ENCODE results near the gene C4orf51. TPM values are rescaled to one million over a fixed set of nuclear protein-coding genes. Genes with fewer than 3 reads are reported as not detected.

C4orf51 gene
- total RNA-seq, 1 experiment from 2014 or later, result not detected

DNA sequence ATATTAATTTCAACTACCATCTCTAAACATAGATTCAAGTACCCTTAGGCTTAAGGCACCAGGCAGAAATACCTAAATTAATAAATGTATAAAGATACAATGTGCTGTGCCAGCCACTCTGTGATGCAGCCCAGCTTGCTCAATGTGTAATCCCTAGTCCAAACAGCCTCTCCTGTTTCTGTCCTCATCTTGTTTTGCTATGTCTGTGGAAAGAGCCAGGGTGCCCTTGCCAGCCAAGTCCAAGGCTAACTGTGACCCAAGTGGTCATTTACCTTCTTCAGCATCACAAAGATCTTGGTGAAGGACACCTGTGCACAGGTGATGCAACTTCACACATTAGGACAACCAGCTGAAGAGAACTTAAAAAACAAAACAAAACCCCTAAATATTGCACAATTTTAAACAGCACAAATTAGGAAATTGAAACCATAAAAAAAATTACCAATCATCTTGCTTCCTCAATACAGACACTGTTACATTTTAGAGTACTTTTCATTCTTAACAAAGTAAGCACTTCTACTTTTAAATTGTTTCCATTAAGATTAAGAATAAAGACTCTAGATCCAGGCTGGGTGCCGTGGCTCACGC, 89.6 kb downstream of the C4orf51 start:
- H3K27me3 ChIP-seq (replicated peaks; ENCODE audit: insufficient read depth, low read depth, low read length, poor library complexity), result no peaks in the 10 kb centered on the region
- BruUV-seq (replicated peaks), result no TSS peak
- no peak for DNase-seq (ENCODE audit: low spot score)
- peaks cover 12% of the 10 kb centered on the region for H3K36me3 ChIP-seq (ENCODE audit: insufficient read depth, low read length, poor library complexity, severe bottlenecking)
- no peaks in the 10 kb centered on the region for H3K9me3 ChIP-seq (ENCODE audit: low read depth, low read length, poor library complexity, severe bottlenecking)
- intact Hi-C loops (cut with micrococcal nuclease; ENCODE audit: unreplicated experiment), result no loop called here
- H3K4me3 ChIP-seq (ENCODE audit: low read depth, low read length, poor library complexity, severe bottlenecking), result no peak overlapping the region
- POLR2A ChIA-PET (ENCODE audit: low non-redundant PET), result no interaction called here
- TF ChIP-seq, protein P1, sequence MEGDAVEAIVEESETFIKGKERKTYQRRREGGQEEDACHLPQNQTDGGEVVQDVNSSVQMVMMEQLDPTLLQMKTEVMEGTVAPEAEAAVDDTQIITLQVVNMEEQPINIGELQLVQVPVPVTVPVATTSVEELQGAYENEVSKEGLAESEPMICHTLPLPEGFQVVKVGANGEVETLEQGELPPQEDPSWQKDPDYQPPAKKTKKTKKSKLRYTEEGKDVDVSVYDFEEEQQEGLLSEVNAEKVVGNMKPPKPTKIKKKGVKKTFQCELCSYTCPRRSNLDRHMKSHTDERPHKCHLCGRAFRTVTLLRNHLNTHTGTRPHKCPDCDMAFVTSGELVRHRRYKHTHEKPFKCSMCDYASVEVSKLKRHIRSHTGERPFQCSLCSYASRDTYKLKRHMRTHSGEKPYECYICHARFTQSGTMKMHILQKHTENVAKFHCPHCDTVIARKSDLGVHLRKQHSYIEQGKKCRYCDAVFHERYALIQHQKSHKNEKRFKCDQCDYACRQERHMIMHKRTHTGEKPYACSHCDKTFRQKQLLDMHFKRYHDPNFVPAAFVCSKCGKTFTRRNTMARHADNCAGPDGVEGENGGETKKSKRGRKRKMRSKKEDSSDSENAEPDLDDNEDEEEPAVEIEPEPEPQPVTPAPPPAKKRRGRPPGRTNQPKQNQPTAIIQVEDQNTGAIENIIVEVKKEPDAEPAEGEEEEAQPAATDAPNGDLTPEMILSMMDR (conservative IDR thresholded peaks at IDR 0.05; ENCODE audit: low read depth, low read length), result no peak
- TF ChIP-seq EZH2 (IDR thresholded peaks at IDR 0.05; ENCODE audit: borderline replicate concordance, low read depth, low read length, poor library complexity, severe bottlenecking), result no peak
- H3K27ac ChIP-seq (ENCODE audit: low read depth, low read length, poor library complexity, severe bottlenecking), result no peak overlapping the region
- CTCF ChIA-PET, result no interaction called here
- no peaks in the 10 kb centered on the region for H3K4me1 ChIP-seq (ENCODE audit: insufficient read depth, low read length, poor library complexity, severe bottlenecking)

DNA sequence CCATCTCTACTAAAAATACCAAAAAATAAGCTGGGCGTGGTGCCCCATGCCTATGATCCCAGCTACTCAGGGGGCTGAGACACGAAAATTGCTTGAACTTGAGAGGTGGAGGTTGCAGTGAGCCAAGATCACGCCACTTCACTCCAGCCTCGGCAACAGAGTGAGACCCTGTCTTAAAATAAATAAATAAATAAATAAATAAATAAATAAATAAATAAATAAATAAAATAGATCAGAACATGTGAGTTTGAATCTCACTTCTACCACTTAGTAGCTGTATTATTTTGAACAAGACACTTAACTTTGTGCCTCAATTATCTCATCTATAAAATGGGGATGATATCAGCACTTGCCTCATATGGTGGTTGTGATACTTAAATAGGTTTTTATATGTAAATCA, 90.2 kb downstream of the C4orf51 start:
- Histone ChIP-seq H3K27ac (ENCODE audit: low read depth, low read length, poor library complexity, severe bottlenecking) (no peak overlapping the region), H3K27me3 (replicated peaks; ENCODE audit: insufficient read depth, low read depth, low read length, poor library complexity) (no peaks in the 10 kb centered on the region), H3K36me3 (ENCODE audit: insufficient read depth, low read length, poor library complexity, severe bottlenecking) (peaks cover 12% of the 10 kb centered on the region), H3K4me1 (ENCODE audit: insufficient read depth, low read length, poor library complexity, severe bottlenecking) (no peaks in the 10 kb centered on the region), H3K4me3 (ENCODE audit: low read depth, low read length, poor library complexity, severe bottlenecking) (no peak overlapping the region), H3K9me3 (ENCODE audit: low read depth, low read length, poor library complexity, severe bottlenecking) (no peaks in the 10 kb centered on the region)
- BruUV-seq (replicated peaks), result no TSS peak
- intact Hi-C loops (cut with micrococcal nuclease; ENCODE audit: unreplicated experiment), result no loop called here
- CTCF ChIA-PET, result no interaction called here
- no peak for TF ChIP-seq EZH2 (IDR thresholded peaks at IDR 0.05; ENCODE audit: borderline replicate concordance, low read depth, low read length, poor library complexity, severe bottlenecking)
- TF ChIP-seq, protein P1 (conservative IDR thresholded peaks at IDR 0.05; ENCODE audit: low read depth, low read length), result no peak
- DNase-seq (ENCODE audit: low spot score), result no peak
- POLR2A ChIA-PET (ENCODE audit: low non-redundant PET), result no interaction called here

DNA sequence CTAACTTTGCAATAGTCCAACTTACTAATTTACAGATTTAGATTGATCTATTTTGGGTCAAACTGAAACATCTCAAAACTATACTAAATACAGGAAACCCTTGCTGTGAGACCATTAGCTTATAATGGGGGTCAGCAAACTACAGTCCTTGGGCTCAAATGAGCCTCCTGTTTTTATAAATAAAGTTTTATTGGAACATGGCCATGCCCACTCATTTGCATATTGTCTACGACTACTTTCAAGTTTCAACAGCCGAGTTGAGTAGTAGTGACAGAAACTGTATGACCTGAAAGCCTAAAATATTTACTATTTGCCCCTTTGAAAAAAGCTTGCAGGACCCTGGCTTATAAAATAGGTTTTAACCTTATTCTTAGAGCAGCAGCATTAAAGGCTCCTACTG, 92.4 kb downstream of the C4orf51 start:
- Histone ChIP-seq H3K9me3 (ENCODE audit: low read depth, low read length, poor library complexity, severe bottlenecking) (no peaks in the 10 kb centered on the region), H3K27me3 (replicated peaks; ENCODE audit: insufficient read depth, low read depth, low read length, poor library complexity) (no peaks in the 10 kb centered on the region), H3K4me3 (ENCODE audit: low read depth, low read length, poor library complexity, severe bottlenecking) (no peak overlapping the region), H3K4me1 (ENCODE audit: insufficient read depth, low read length, poor library complexity, severe bottlenecking) (no peaks in the 10 kb centered on the region), H3K27ac (ENCODE audit: low read depth, low read length, poor library complexity, severe bottlenecking) (no peak overlapping the region), H3K36me3 (ENCODE audit: insufficient read depth, low read length, poor library complexity, severe bottlenecking) (peaks cover 12% of the 10 kb centered on the region)
- no peak for DNase-seq (ENCODE audit: low spot score)
- ChIA-PET POLR2A (ENCODE audit: low non-redundant PET) (no interaction called here), CTCF (no interaction called here)
- TF ChIP-seq, protein P1 (conservative IDR thresholded peaks at IDR 0.05; ENCODE audit: low read depth, low read length), result no peak
- no peak for TF ChIP-seq EZH2 (IDR thresholded peaks at IDR 0.05; ENCODE audit: borderline replicate concordance, low read depth, low read length, poor library complexity, severe bottlenecking)
- BruUV-seq (replicated peaks), result no TSS peak
- intact Hi-C loops (cut with micrococcal nuclease; ENCODE audit: unreplicated experiment), result no loop called here
